Measurements from ENCODE around the gene DZIP3.
"Not testable (repeated sequence)": the region's sequence is repeated elsewhere in the genome, so short reads cannot be mapped to it uniquely, and the experiment has no call there.

DZIP3 gene

GRCh38 chr3:108667312-108667711 lies 77.8 kb downstream of the DZIP3 start:
- Histone ChIP-seq H3K36me3 (ENCODE audit: control insufficient read depth in 5 of 5, insufficient read depth in 5 of 5, low read length in 5 of 5) (peaks cover 0 to 13% (median 5%) of the 10 kb centered on the region in 5 donors), H3K4me3 (ENCODE audit: low read depth in 1 of 5, low read length in 5 of 5) (no peak overlapping the region), H3K9ac (ENCODE audit: low read length in 5 of 5) (no peak overlapping the region), H3K27me3 (ENCODE audit: control insufficient read depth in 5 of 5, insufficient read depth in 4 of 5, low read length in 5 of 5) (no peaks in the 10 kb centered on the region), H3K27ac (ENCODE audit: low read depth, low read length) (no peak overlapping the region), H3K9me3 (ENCODE audit: control insufficient read depth in 5 of 5, low read length in 5 of 5) (no peaks in the 10 kb centered on the region), H3K4me1 (ENCODE audit: control insufficient read depth in 5 of 5, insufficient read depth in 5 of 5, low read length in 5 of 5) (no peaks in the 10 kb centered on the region)

DNA sequence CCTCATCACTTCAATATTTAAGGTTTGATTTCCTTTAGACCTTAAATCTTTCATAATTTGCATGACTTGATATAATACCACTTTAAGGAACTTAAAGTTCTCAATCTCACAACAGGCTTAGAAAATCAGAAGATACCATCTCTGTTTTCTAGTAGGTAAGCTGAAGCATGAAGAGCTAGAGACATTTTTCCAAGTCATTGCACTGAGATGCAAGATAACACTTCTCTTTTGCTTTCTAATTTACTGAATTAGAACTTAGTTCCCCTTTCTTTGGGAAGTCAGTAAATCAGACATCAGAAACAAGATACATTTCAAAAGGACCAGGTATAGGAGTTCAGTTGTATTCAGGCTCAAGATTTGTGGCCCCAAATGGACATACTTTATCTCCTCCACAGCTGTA lies 79.7 kb downstream of the DZIP3 start:
- Histone ChIP-seq H3K4me1 (ENCODE audit: control insufficient read depth in 5 of 5, insufficient read depth in 5 of 5, low read length in 5 of 5) (no peaks in the 10 kb centered on the region), H3K27ac (ENCODE audit: low read depth, low read length) (no peak overlapping the region), H3K27me3 (ENCODE audit: control insufficient read depth in 5 of 5, insufficient read depth in 4 of 5, low read length in 5 of 5) (no peaks in the 10 kb centered on the region), H3K9ac (ENCODE audit: low read length in 5 of 5) (no peak overlapping the region), H3K36me3 (ENCODE audit: control insufficient read depth in 5 of 5, insufficient read depth in 5 of 5, low read length in 5 of 5) (peaks cover 0 to 8% (median 7%) of the 10 kb centered on the region in 5 donors), H3K4me3 (ENCODE audit: low read depth in 1 of 5, low read length in 5 of 5) (no peak overlapping the region), H3K9me3 (ENCODE audit: control insufficient read depth in 5 of 5, low read length in 5 of 5) (no peaks in the 10 kb centered on the region)

GRCh38 chr3:108672701-108673100 lies 83.2 kb downstream of the DZIP3 start:
- Histone ChIP-seq H3K4me3 (ENCODE audit: low read depth in 1 of 5, low read length in 5 of 5) (no peak overlapping the region), H3K9me3 (ENCODE audit: control insufficient read depth in 5 of 5, low read length in 5 of 5) (no peaks in the 10 kb centered on the region), H3K27ac (ENCODE audit: low read depth, low read length) (no peak overlapping the region), H3K27me3 (ENCODE audit: control insufficient read depth in 5 of 5, insufficient read depth in 4 of 5, low read length in 5 of 5) (no peaks in the 10 kb centered on the region), H3K9ac (ENCODE audit: low read length in 5 of 5) (no peak overlapping the region), H3K36me3 (ENCODE audit: control insufficient read depth in 5 of 5, insufficient read depth in 5 of 5, low read length in 5 of 5) (peaks cover 2 to 11% (median 7%) of the 10 kb centered on the region in 5 donors), H3K4me1 (ENCODE audit: control insufficient read depth in 5 of 5, insufficient read depth in 5 of 5, low read length in 5 of 5) (peaks cover 0 to 4% (median 0%) of the 10 kb centered on the region in 5 donors)

- H3K9ac ChIP-seq (ENCODE audit: low read length in 5 of 5) = no peak overlapping the region
- H3K4me3 ChIP-seq (ENCODE audit: low read depth in 1 of 5, low read length in 5 of 5) = no peak overlapping the region
- no peaks in the 10 kb centered on the region for H3K27me3 ChIP-seq (ENCODE audit: control insufficient read depth in 5 of 5, insufficient read depth in 4 of 5, low read length in 5 of 5)
- no peaks in the 10 kb centered on the region for H3K9me3 ChIP-seq (ENCODE audit: control insufficient read depth in 5 of 5, low read length in 5 of 5)
- H3K36me3 ChIP-seq (ENCODE audit: control insufficient read depth in 5 of 5, insufficient read depth in 5 of 5, low read length in 5 of 5) = peaks cover 3 to 15% (median 12%) of the 10 kb centered on the region in 5 donors
- peaks cover 0 to 4% (median 0%) of the 10 kb centered on the region in 5 donors for H3K4me1 ChIP-seq (ENCODE audit: control insufficient read depth in 5 of 5, insufficient read depth in 5 of 5, low read length in 5 of 5)
- no peak overlapping the region for H3K27ac ChIP-seq (ENCODE audit: low read depth, low read length)
Observed at GRCh38 chr3:108673988-108674661, 84.6 kb downstream of the DZIP3 start.

GRCh38 chr3:108677811-108678210 lies 88.3 kb downstream of the DZIP3 start:
- Histone ChIP-seq H3K36me3 (ENCODE audit: control insufficient read depth in 5 of 5, insufficient read depth in 5 of 5, low read length in 5 of 5) (peaks cover 5 to 15% (median 8%) of the 10 kb centered on the region in 5 donors), H3K4me3 (ENCODE audit: low read depth in 1 of 5, low read length in 5 of 5) (no peak overlapping the region)

DNA sequence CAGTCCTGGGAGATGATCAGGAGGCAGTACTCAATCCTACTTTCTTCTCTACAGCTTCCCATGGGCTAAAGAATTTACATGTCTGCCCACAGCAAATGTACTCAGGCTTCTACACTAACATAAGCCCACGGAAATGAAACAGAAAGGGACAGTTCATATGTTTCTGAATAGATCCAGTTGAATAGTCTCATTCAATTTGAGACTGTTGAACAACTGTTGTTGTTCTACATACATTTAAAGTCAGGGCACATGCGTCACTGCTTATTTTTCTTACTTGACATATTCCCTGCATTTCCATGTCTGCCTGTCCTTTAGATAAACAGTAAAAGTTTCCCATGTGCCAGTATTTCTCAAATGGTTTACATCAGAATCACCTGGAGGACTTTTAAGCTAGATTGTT lies 102.8 kb downstream of the DZIP3 start:
- peaks cover 20 to 41% (median 31%) of the 10 kb centered on the region in 5 donors for H3K36me3 ChIP-seq (ENCODE audit: control insufficient read depth in 5 of 5, insufficient read depth in 5 of 5, low read length in 5 of 5)
- not testable (repeated sequence) for H3K27me3 ChIP-seq (ENCODE audit: control insufficient read depth in 5 of 5, insufficient read depth in 4 of 5, low read length in 5 of 5); H3K27ac ChIP-seq (ENCODE audit: low read depth, low read length); H3K4me1 ChIP-seq (ENCODE audit: control insufficient read depth in 5 of 5, insufficient read depth in 5 of 5, low read length in 5 of 5); H3K9me3 ChIP-seq (ENCODE audit: control insufficient read depth in 5 of 5, low read length in 5 of 5); H3K4me3 ChIP-seq (ENCODE audit: low read depth in 1 of 5, low read length in 5 of 5); H3K9ac ChIP-seq (ENCODE audit: low read length in 5 of 5)

More at GRCh38 chr3:108677811-108678210, 88.3 kb downstream of the DZIP3 start:
- Histone ChIP-seq H3K27ac (ENCODE audit: low read depth, low read length) (no peak overlapping the region), H3K4me1 (ENCODE audit: control insufficient read depth in 5 of 5, insufficient read depth in 5 of 5, low read length in 5 of 5) (peaks cover 0 to 4% (median 0%) of the 10 kb centered on the region in 5 donors), H3K9ac (ENCODE audit: low read length in 5 of 5) (no peak overlapping the region), H3K27me3 (ENCODE audit: control insufficient read depth in 5 of 5, insufficient read depth in 4 of 5, low read length in 5 of 5) (no peaks in the 10 kb centered on the region), H3K9me3 (ENCODE audit: control insufficient read depth in 5 of 5, low read length in 5 of 5) (no peaks in the 10 kb centered on the region)

DNA sequence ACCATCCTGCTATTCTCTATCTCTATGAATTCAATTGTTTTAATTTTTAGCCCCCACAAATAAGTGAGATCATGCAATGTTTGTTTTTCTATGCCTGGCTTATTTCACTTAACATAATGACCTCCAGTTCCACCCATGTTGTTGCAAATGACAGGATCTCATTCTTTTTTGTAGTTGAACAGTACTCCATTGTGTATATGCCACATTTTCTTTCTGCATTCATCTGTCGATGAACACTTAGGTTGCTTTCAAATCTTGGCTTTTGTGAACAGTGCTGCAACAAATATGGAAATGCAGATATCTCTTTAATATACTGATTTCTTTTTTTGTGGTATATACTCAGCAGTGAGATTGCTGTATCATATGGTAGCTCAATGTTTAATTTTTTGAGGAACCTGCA lies 108.9 kb downstream of the DZIP3 start:
- no peak overlapping the region for H3K4me3 ChIP-seq (ENCODE audit: low read depth in 1 of 5, low read length in 5 of 5)

GRCh38 chr3:108705045-108705444 lies 115.5 kb downstream of the DZIP3 start:
- Histone ChIP-seq H3K9me3 (ENCODE audit: control insufficient read depth in 5 of 5, low read length in 5 of 5) (peaks cover 2 to 9% (median 6%) of the 10 kb centered on the region in 5 donors), H3K27ac (ENCODE audit: low read depth, low read length) (no peak overlapping the region), H3K9ac (ENCODE audit: low read length in 5 of 5) (no peak overlapping the region), H3K36me3 (ENCODE audit: control insufficient read depth in 5 of 5, insufficient read depth in 5 of 5, low read length in 5 of 5) (no peaks in the 10 kb centered on the region), H3K27me3 (ENCODE audit: control insufficient read depth in 5 of 5, insufficient read depth in 4 of 5, low read length in 5 of 5) (no peaks in the 10 kb centered on the region), H3K4me1 (ENCODE audit: control insufficient read depth in 5 of 5, insufficient read depth in 5 of 5, low read length in 5 of 5) (no peaks in the 10 kb centered on the region), H3K4me3 (ENCODE audit: low read depth in 1 of 5, low read length in 5 of 5) (no peak overlapping the region)

More for the DNA sequence above, 108.9 kb downstream of the DZIP3 start:
- Histone ChIP-seq H3K9me3 (ENCODE audit: control insufficient read depth in 5 of 5, low read length in 5 of 5) (peaks cover 0 to 3% (median 0%) of the 10 kb centered on the region in 5 donors), H3K4me1 (ENCODE audit: control insufficient read depth in 5 of 5, insufficient read depth in 5 of 5, low read length in 5 of 5) (no peaks in the 10 kb centered on the region), H3K27me3 (ENCODE audit: control insufficient read depth in 5 of 5, insufficient read depth in 4 of 5, low read length in 5 of 5) (no peaks in the 10 kb centered on the region), H3K36me3 (ENCODE audit: control insufficient read depth in 5 of 5, insufficient read depth in 5 of 5, low read length in 5 of 5) (peaks cover 0 to 10% (median 3%) of the 10 kb centered on the region in 5 donors), H3K27ac (ENCODE audit: low read depth, low read length) (no peak overlapping the region), H3K9ac (ENCODE audit: low read length in 5 of 5) (no peak overlapping the region)

GRCh38 chr3:108713009-108713516 lies 123.5 kb downstream of the DZIP3 start:
- no peaks in the 10 kb centered on the region for H3K4me1 ChIP-seq (ENCODE audit: control insufficient read depth in 5 of 5, insufficient read depth in 5 of 5, low read length in 5 of 5)
- no peak overlapping the region for H3K4me3 ChIP-seq (ENCODE audit: low read depth in 1 of 5, low read length in 5 of 5)
- no peaks in the 10 kb centered on the region for H3K9me3 ChIP-seq (ENCODE audit: control insufficient read depth in 5 of 5, low read length in 5 of 5)
- no peaks in the 10 kb centered on the region for H3K27me3 ChIP-seq (ENCODE audit: control insufficient read depth in 5 of 5, insufficient read depth in 4 of 5, low read length in 5 of 5)
- H3K9ac ChIP-seq (ENCODE audit: low read length in 5 of 5) = no peak overlapping the region
- no peaks in the 10 kb centered on the region for H3K36me3 ChIP-seq (ENCODE audit: control insufficient read depth in 5 of 5, insufficient read depth in 5 of 5, low read length in 5 of 5)
- H3K27ac ChIP-seq (ENCODE audit: low read depth, low read length) = no peak overlapping the region

DNA sequence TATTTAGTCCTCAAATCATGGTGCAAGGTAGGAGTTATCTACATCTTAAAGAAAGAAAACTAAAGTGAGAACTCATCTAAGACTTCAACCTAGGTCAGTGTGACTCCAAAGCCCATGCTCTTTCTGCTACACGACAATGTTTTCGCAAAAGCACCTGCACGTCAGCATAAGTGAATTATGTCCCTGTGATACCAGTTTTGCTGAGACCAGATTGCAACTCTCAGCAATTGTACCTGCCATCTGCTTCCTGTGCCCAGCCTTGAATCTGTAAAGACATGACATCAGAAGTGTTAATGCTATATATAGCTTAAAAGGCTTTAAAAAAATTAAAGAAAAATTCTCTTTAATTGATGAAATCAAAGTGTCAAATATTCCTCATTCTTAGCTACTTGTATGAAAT lies 124.3 kb downstream of the DZIP3 start:
- Histone ChIP-seq H3K9me3 (ENCODE audit: control insufficient read depth in 5 of 5, low read length in 5 of 5) (no peaks in the 10 kb centered on the region), H3K9ac (ENCODE audit: low read length in 5 of 5) (no peak overlapping the region), H3K36me3 (ENCODE audit: control insufficient read depth in 5 of 5, insufficient read depth in 5 of 5, low read length in 5 of 5) (no peaks in the 10 kb centered on the region), H3K27me3 (ENCODE audit: control insufficient read depth in 5 of 5, insufficient read depth in 4 of 5, low read length in 5 of 5) (no peaks in the 10 kb centered on the region), H3K4me3 (ENCODE audit: low read depth in 1 of 5, low read length in 5 of 5) (no peak overlapping the region), H3K27ac (ENCODE audit: low read depth, low read length) (no peak overlapping the region), H3K4me1 (ENCODE audit: control insufficient read depth in 5 of 5, insufficient read depth in 5 of 5, low read length in 5 of 5) (no peaks in the 10 kb centered on the region)
